ENCODE results near the gene UTP11. TPM values are rescaled to one million over a fixed set of nuclear protein-coding genes. Genes with fewer than 3 reads are reported as not detected.

The UTP11 gene
- total and polyA plus RNA-seq, 11 donors: 30.7 to 51.6 (median 36.5) TPM

- no peaks in the 10 kb centered on the region for H3K9me3 ChIP-seq
- DNase-seq (no peak), ATAC-seq (no peak)
- H3K27me3 ChIP-seq: no peaks in the 10 kb centered on the region
- no peak overlapping the region for H3K4me3 ChIP-seq
- peaks cover 0 to 25% (median 14%) of the 10 kb centered on the region in 12 donors for H3K4me1 ChIP-seq
- intact Hi-C loops (cut with DNase I): loop anchor here in 4 of 10 donors (5.0 to 10.0 kb wide), 4 partner anchors 40 to 183 kb away; partner anchors contain the start of genes INPP5B (in 2 of the 4), C1orf122 (in 1 of the 4) and YRDC (in 1 of the 4)
- no peak overlapping the region for H3K27ac ChIP-seq
- WGBS, 4 donors: 30 to 57% (median 40%) methylated on average over 1 of the region's 1 CpG
- TF ChIP-seq, protein P1, sequence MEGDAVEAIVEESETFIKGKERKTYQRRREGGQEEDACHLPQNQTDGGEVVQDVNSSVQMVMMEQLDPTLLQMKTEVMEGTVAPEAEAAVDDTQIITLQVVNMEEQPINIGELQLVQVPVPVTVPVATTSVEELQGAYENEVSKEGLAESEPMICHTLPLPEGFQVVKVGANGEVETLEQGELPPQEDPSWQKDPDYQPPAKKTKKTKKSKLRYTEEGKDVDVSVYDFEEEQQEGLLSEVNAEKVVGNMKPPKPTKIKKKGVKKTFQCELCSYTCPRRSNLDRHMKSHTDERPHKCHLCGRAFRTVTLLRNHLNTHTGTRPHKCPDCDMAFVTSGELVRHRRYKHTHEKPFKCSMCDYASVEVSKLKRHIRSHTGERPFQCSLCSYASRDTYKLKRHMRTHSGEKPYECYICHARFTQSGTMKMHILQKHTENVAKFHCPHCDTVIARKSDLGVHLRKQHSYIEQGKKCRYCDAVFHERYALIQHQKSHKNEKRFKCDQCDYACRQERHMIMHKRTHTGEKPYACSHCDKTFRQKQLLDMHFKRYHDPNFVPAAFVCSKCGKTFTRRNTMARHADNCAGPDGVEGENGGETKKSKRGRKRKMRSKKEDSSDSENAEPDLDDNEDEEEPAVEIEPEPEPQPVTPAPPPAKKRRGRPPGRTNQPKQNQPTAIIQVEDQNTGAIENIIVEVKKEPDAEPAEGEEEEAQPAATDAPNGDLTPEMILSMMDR (IDR thresholded peaks at IDR 0.05): no peak
- H3K36me3 ChIP-seq: peaks cover 3 to 56% (median 51%) of the 10 kb centered on the region in 9 donors
These were observed 24.9 kb upstream of the UTP11 start for GRCh38 chr1:37987679-37988078.

- Histone ChIP-seq H3K27ac (peak overlapping the region; percentile 27 to 92 (median 79)), H3K9me3 (no peaks in the 10 kb centered on the region), H3K27me3 (no peaks in the 10 kb centered on the region), H3K36me3 (peaks cover 0 to 38% (median 33%) of the 10 kb centered on the region in 9 donors), H3K4me1 (peaks cover 0 to 25% (median 14%) of the 10 kb centered on the region in 12 donors), H3K4me3 (peak overlapping the region; percentile 66 to 98 (median 76))
- DNase-seq (peak in 2 of 5 donors; percentile 42 to 64), ATAC-seq (peak; percentile 8 to 50 (median 42))
- intact Hi-C loops (cut with DNase I): loop anchor here in 4 of 10 donors (5.0 to 10.0 kb wide), 4 partner anchors 42 to 185 kb away; partner anchors contain the start of genes INPP5B (in 2 of the 4), C1orf122 (in 1 of the 4) and YRDC (in 1 of the 4)
- TF ChIP-seq POLR2A (IDR thresholded peaks at IDR 0.05): no peak
- TF ChIP-seq, protein P1 (IDR thresholded peaks at IDR 0.05): no peak
- 0 to 1% (median 0%) methylated on average over 27 to 30 of the region's 30 CpGs for WGBS, 4 donors
These were observed 23.1 kb upstream of the UTP11 start for GRCh38 chr1:37989361-37989930.

GRCh38 chr1:37994886-37995566, 17.5 kb upstream of the UTP11 start:
- intact Hi-C loops (cut with DNase I): loop anchor here in 1 of 10 donors (10.0 kb wide), 1 partner anchor 840 kb away; no protein-coding TSS in a partner anchor
- TF ChIP-seq, protein P1 (IDR thresholded peaks at IDR 0.05): no peak
- TF ChIP-seq POLR2A (IDR thresholded peaks at IDR 0.05): no peak
- Histone ChIP-seq H3K9me3 (no peaks in the 10 kb centered on the region), H3K27ac (peak overlapping the region in 10 of 12 donors; percentile 77 to 97 (median 84)), H3K4me1 (peaks cover 7 to 63% (median 40%) of the 10 kb centered on the region in 12 donors), H3K36me3 (peaks cover 0 to 23% (median 17%) of the 10 kb centered on the region in 9 donors), H3K4me3 (peak overlapping the region in 5 of 12 donors; percentile 52 to 64 (median 60)), H3K27me3 (peaks cover 0 to 3% (median 0%) of the 10 kb centered on the region in 9 donors)
- 70 to 83% (median 74%) methylated on average over 11 of the region's 11 CpGs for WGBS, 4 donors
- peak in 1 of 5 donors; percentile 37 for DNase-seq
- ATAC-seq: no peak

Data from heart left ventricle (tissue), 16 donors.